ENCODE measurements around the gene PRR33.

GRCh38 chr11:1916986-1917522, 25.4 kb upstream of the PRR33 start:
- TF ChIP-seq CTCF (IDR thresholded peaks at IDR 0.05) (no peak), POLR2AphosphoS5 (IDR thresholded peaks at IDR 0.05; ENCODE audit: insufficient read depth in 1 of 2, low read depth in 1 of 2) (no peak)
